Retina (tissue), 1 donor: ENCODE results near the gene RHOJ.
A peak's percentile ranks its signal among the peaks of the same experiment; 100 is the strongest.
"Not testable (repeated sequence)": the region's sequence is repeated elsewhere in the genome, so short reads cannot be mapped to it uniquely, and the experiment has no call there.

ENCODE experiments used
- DNase-seq: peaks from one replicate; pipeline ENCODE4 v3.0.0-alpha.2; 2016

The RHOJ gene

GRCh38 chr14:63204407-63205043 is at the start of gene RHOJ:
TSS of gene RHOJ (plus strand) at chr14:63204443. CDS start at chr14:63204870, 427 bp downstream.
- DNase-seq = peak; percentile 80

GRCh38 chr14:63155511-63156185 is 48.6 kb upstream of the RHOJ start:
- no peak for DNase-seq

GRCh38 chr14:63157195-63157594 is 47.0 kb upstream of the RHOJ start:
- DNase-seq = no peak

- DNase-seq = no peak
These were observed 40.9 kb upstream of the RHOJ start for GRCh38 chr14:63163306-63163705.

GRCh38 chr14:63164108-63164683 is 40.0 kb upstream of the RHOJ start:
- no peak for DNase-seq

GRCh38 chr14:63165267-63165666 is 39.0 kb upstream of the RHOJ start:
- DNase-seq = not testable (repeated sequence)

GRCh38 chr14:63167044-63167443 is 37.2 kb upstream of the RHOJ start:
- no peak for DNase-seq

GRCh38 chr14:63174760-63175191 is 29.5 kb upstream of the RHOJ start:
- peak; percentile 42 for DNase-seq

GRCh38 chr14:63175531-63175930 is 28.7 kb upstream of the RHOJ start:
- no peak for DNase-seq

- DNase-seq = no peak
These were observed 25.3 kb upstream of the RHOJ start for GRCh38 chr14:63178912-63179311.

GRCh38 chr14:63179383-63179782 is 24.9 kb upstream of the RHOJ start:
- no peak for DNase-seq

GRCh38 chr14:63180011-63180410 is 24.2 kb upstream of the RHOJ start:
- no peak for DNase-seq

GRCh38 chr14:63182968-63183367 is 21.3 kb upstream of the RHOJ start:
- DNase-seq = no peak

- DNase-seq = no peak
These were observed 17.8 kb upstream of the RHOJ start for GRCh38 chr14:63186453-63186852.

- no peak for DNase-seq
These were observed 13.0 kb upstream of the RHOJ start for GRCh38 chr14:63191211-63191610.

GRCh38 chr14:63192085-63192484 is 12.2 kb upstream of the RHOJ start:
- DNase-seq = no peak

GRCh38 chr14:63193236-63193635 is 11.0 kb upstream of the RHOJ start:
- DNase-seq = no peak

GRCh38 chr14:63200035-63200740 is 4.1 kb upstream of the RHOJ start:
- no peak for DNase-seq

- no peak for DNase-seq
These were observed 3.5 kb upstream of the RHOJ start for GRCh38 chr14:63200767-63201166.

GRCh38 chr14:63203015-63203414 is 1.2 kb upstream of the RHOJ start:
- no peak for DNase-seq

- DNase-seq = peak; percentile 72
These were observed 431 bp upstream of the RHOJ start for GRCh38 chr14:63203618-63204406.

GRCh38 chr14:63205044-63205575 is 867 bp downstream of the RHOJ start:
- DNase-seq = no peak

- no peak for DNase-seq
These were observed 1.6 kb downstream of the RHOJ start for GRCh38 chr14:63205866-63206265.
